Activated T-helper 1 cell treated with Interleukin-2 at 50 U/mL for 16 hours (primary cell): ENCODE data around the gene ESAM.

Experiments
- DNase-seq: peaks from one replicate; pipeline ENCODE4 v3.0.0-alpha.2; 2020; ENCODE audit warnings: low read depth

Gene ESAM

GRCh38 chr11:124752471-124753102, 9.5 kb downstream of the ESAM start:
- DNase-seq, result no peak

GRCh38 chr11:124751741-124752470, 10.2 kb downstream of the ESAM start, which contains the start of gene VSIG2:
VSIG2 (minus strand) TSS chr11:124752255; CDS start chr11:124752137, 118 bp downstream.
- DNase-seq, result no peak

GRCh38 chr11:124751391-124751740, 10.7 kb downstream of the ESAM start:
- no peak for DNase-seq

- no peak for DNase-seq
Observed at GRCh38 chr11:124749912-124750311, 12.2 kb downstream of the ESAM start.

- no peak for DNase-seq
Observed at GRCh38 chr11:124748481-124749343, 13.4 kb downstream of the ESAM start.

- DNase-seq, result no peak
Observed at GRCh38 chr11:124748100-124748418, 14.0 kb downstream of the ESAM start.

GRCh38 chr11:124747406-124748099, 14.5 kb downstream of the ESAM start:
- DNase-seq, result no peak

GRCh38 chr11:124746621-124747243, 15.4 kb downstream of the ESAM start:
- DNase-seq, result peak; percentile 58

GRCh38 chr11:124745835-124746620, 16.1 kb downstream of the ESAM start:
- no peak for DNase-seq

- no peak for DNase-seq
Observed at GRCh38 chr11:124745270-124745834, 16.7 kb downstream of the ESAM start.

GRCh38 chr11:124743050-124743449, 19.0 kb downstream of the ESAM start:
- DNase-seq, result no peak

GRCh38 chr11:124742555-124742954, 19.5 kb downstream of the ESAM start:
- DNase-seq, result no peak

GRCh38 chr11:124740277-124740882, 21.7 kb downstream of the ESAM start:
- DNase-seq, result no peak

GRCh38 chr11:124739479-124740276, 22.4 kb downstream of the ESAM start, which contains the start of gene NRGN:
NRGN (plus strand) TSS chr11:124739942; CDS start chr11:124740085, 143 bp downstream.
- DNase-seq, result peak; percentile 71

- DNase-seq, result no peak
Observed at GRCh38 chr11:124738713-124739478, 23.2 kb downstream of the ESAM start.

- DNase-seq, result no peak
Observed at GRCh38 chr11:124737638-124738305, 24.3 kb downstream of the ESAM start.

- no peak for DNase-seq
Observed at GRCh38 chr11:124736736-124737135, 25.4 kb downstream of the ESAM start.

- no peak for DNase-seq
Observed at GRCh38 chr11:124732230-124732629, 29.9 kb downstream of the ESAM start.
